Measurements from ENCODE around the gene HMGB2.

DNA sequence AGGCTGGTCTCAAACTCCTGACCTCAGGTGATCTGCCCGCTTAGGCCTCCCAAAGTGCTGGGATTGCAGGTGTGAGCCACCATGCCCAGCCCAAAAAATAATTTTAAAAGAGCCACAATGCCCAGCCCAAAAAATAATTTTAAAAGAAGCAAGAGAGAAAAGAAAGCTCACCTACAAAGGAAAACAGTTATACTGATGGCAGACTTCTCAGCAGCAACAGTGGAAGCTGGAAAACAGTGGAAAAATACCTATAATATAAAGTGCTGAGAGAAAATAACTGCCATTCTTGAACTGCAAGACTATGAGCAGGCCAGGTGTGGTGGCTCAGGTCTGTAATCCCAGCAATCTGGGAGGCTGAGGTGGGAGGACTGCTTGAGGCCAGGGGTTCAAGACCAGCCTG is 13.3 kb upstream of the HMGB2 start:
- TF ChIP-seq POLR2A (IDR thresholded peaks at IDR 0.05), result no peak
- TF ChIP-seq, protein P1, sequence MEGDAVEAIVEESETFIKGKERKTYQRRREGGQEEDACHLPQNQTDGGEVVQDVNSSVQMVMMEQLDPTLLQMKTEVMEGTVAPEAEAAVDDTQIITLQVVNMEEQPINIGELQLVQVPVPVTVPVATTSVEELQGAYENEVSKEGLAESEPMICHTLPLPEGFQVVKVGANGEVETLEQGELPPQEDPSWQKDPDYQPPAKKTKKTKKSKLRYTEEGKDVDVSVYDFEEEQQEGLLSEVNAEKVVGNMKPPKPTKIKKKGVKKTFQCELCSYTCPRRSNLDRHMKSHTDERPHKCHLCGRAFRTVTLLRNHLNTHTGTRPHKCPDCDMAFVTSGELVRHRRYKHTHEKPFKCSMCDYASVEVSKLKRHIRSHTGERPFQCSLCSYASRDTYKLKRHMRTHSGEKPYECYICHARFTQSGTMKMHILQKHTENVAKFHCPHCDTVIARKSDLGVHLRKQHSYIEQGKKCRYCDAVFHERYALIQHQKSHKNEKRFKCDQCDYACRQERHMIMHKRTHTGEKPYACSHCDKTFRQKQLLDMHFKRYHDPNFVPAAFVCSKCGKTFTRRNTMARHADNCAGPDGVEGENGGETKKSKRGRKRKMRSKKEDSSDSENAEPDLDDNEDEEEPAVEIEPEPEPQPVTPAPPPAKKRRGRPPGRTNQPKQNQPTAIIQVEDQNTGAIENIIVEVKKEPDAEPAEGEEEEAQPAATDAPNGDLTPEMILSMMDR (IDR thresholded peaks at IDR 0.05), result no peak

Data from esophagus squamous epithelium (tissue), 4 donors.